Stimulated activated CD4-positive, alpha-beta T cell treated with anti-CD3 and anti-CD28 coated beads, TNF-alpha, amount 100 ng/mL, for 24 hours (primary cell): ENCODE results near the gene KCNIP4.

Source experiments
- DNase-seq, 3 experiments: peaks; one replicate each; pipeline ENCODE4 v3.0.0-alpha.2; 2020; ENCODE audit warnings: low read depth in 3 of 3

Gene KCNIP4

GRCh38 chr4:21067351-21067750 is 881.2 kb downstream of the KCNIP4 start:
- no peak for DNase-seq

- DNase-seq, result no peak
These were observed 886.7 kb downstream of the KCNIP4 start for GRCh38 chr4:21061902-21062301.

GRCh38 chr4:21046141-21046540 is 902.4 kb downstream of the KCNIP4 start:
- no peak for DNase-seq

GRCh38 chr4:21045119-21045518 is 903.5 kb downstream of the KCNIP4 start:
- DNase-seq, result no peak

GRCh38 chr4:21041708-21042107 is 906.9 kb downstream of the KCNIP4 start:
- no peak for DNase-seq

- DNase-seq, result no peak
These were observed 913.8 kb downstream of the KCNIP4 start for GRCh38 chr4:21034728-21035127.

GRCh38 chr4:21032089-21032645 is 916.4 kb downstream of the KCNIP4 start:
- no peak for DNase-seq

- DNase-seq, result no peak
These were observed 929.8 kb downstream of the KCNIP4 start for GRCh38 chr4:21018817-21019216.

- no peak for DNase-seq
These were observed 935.1 kb downstream of the KCNIP4 start for GRCh38 chr4:21013501-21013900.

GRCh38 chr4:21012851-21013331 is 935.7 kb downstream of the KCNIP4 start:
- DNase-seq, result no peak

GRCh38 chr4:21011106-21011505 is 937.5 kb downstream of the KCNIP4 start:
- DNase-seq, result no peak

GRCh38 chr4:21009956-21010355 is 938.6 kb downstream of the KCNIP4 start:
- DNase-seq, result no peak

- no peak for DNase-seq
These were observed 942.9 kb downstream of the KCNIP4 start for GRCh38 chr4:21005647-21006046.

- DNase-seq, result no peak
These were observed 945.6 kb downstream of the KCNIP4 start for GRCh38 chr4:21002976-21003375.

- DNase-seq, result no peak
These were observed 946.3 kb downstream of the KCNIP4 start for GRCh38 chr4:21002286-21002685.

GRCh38 chr4:21001490-21001889 is 947.1 kb downstream of the KCNIP4 start:
- DNase-seq, result no peak

- no peak for DNase-seq
These were observed 950.7 kb downstream of the KCNIP4 start for GRCh38 chr4:20997886-20998285.

- DNase-seq, result no peak
These were observed 953.0 kb downstream of the KCNIP4 start for GRCh38 chr4:20995610-20996009.

GRCh38 chr4:20995015-20995414 is 953.6 kb downstream of the KCNIP4 start:
- DNase-seq, result no peak

GRCh38 chr4:20992002-20992401 is 956.6 kb downstream of the KCNIP4 start:
- no peak for DNase-seq

- DNase-seq, result no peak
These were observed 961.4 kb downstream of the KCNIP4 start for GRCh38 chr4:20987191-20987590.

GRCh38 chr4:20984576-20984836 is 964.1 kb downstream of the KCNIP4 start:
- DNase-seq, result no peak

GRCh38 chr4:20983763-20984575 is 964.6 kb downstream of the KCNIP4 start:
- DNase-seq, result no peak

- no peak for DNase-seq
These were observed 966.0 kb downstream of the KCNIP4 start for GRCh38 chr4:20982544-20982943.
